ENCODE data around the gene GHDC.
"Not testable (repeated sequence)": the region's sequence is repeated elsewhere in the genome, so short reads cannot be mapped to it uniquely, and the experiment has no call there.

The GHDC gene

DNA sequence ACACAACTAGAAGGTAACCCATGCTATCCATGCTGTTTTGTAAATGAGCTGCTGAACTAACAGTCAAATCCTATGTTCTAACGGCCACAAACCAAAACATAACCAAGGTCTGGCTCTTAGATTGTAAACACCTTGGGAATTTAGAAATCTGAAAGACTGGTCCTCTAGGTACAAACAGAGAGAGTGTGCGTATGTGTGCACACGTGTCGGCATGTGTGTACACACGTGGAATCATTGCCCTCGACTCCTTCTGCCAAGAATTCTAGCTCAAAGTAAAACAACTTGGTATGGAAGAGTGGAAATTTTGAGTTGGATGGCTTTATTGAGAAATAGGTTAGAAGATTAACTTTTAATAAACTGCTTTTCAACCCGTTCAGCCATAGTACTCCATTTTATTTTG is 18.1 kb upstream of the GHDC start:
- H3K18ac ChIP-seq (ENCODE audit: low read length): no peak overlapping the region
- H2BK120ac ChIP-seq (ENCODE audit: low read depth, low read length): no peak overlapping the region
- no peak overlapping the region for H3K4ac ChIP-seq (ENCODE audit: low read length)
- H4K8ac ChIP-seq (ENCODE audit: low read depth, low read length): no peak overlapping the region
- H3K9ac ChIP-seq (ENCODE audit: low read depth, low read length, poor library complexity): no peak overlapping the region
- H2AK5ac ChIP-seq (ENCODE audit: low read depth, low read length): no peak overlapping the region
- no peak overlapping the region for H2AFZ ChIP-seq (ENCODE audit: low read length)
- no peaks in the 10 kb centered on the region for H3K9me3 ChIP-seq (replicated peaks in 1 of 2; ENCODE audit: control insufficient read depth in 2 of 2, insufficient read depth in 1 of 2, low read depth in 1 of 2, low read length in 2 of 2)
- DNase-seq (ENCODE audit: low spot score): no peak
- no peaks in the 10 kb centered on the region for H3K27me3 ChIP-seq (ENCODE audit: control insufficient read depth in 3 of 3, insufficient read depth in 3 of 3, low read depth in 1 of 3, low read length in 3 of 3)
- no CpG with 5 or more reads among the region's 7 CpGs for WGBS, 2 donors (ENCODE audit: extremely low coverage in 2 of 2, insufficient read length in 2 of 2, insufficient replicate concordance in 1 of 2)
- peaks cover 39 to 99% of the 10 kb centered on the region in 2 donors for H3K36me3 ChIP-seq (replicated peaks in 1 of 2; ENCODE audit: control insufficient read depth in 2 of 2, insufficient read depth in 2 of 2, low read length in 2 of 2)
- H2BK5ac ChIP-seq (ENCODE audit: low read length): no peak overlapping the region
- H3K4me3 ChIP-seq (ENCODE audit: low read length in 2 of 2): no peak overlapping the region
- no peaks in the 10 kb centered on the region for H3K79me1 ChIP-seq (ENCODE audit: low read depth, low read length)
- H3K14ac ChIP-seq (ENCODE audit: low read length): no peak overlapping the region
- no peak overlapping the region for H3K27ac ChIP-seq (replicated peaks; ENCODE audit: low read length)
- H3K4me1 ChIP-seq (ENCODE audit: control insufficient read depth in 2 of 2, insufficient read depth in 1 of 2, low read depth in 1 of 2, low read length in 2 of 2): no peaks in the 10 kb centered on the region
- H2BK15ac ChIP-seq (ENCODE audit: low read length): no peak overlapping the region
- no peak overlapping the region for H3K4me2 ChIP-seq (ENCODE audit: insufficient read depth, low read length, poor library complexity, severe bottlenecking)
- H3K23ac ChIP-seq (ENCODE audit: low read depth, low read length, poor library complexity): no peak overlapping the region
- H4K91ac ChIP-seq (ENCODE audit: low read depth, low read length, poor library complexity): no peak overlapping the region
- H2BK12ac ChIP-seq (ENCODE audit: low read length): no peak overlapping the region

DNA sequence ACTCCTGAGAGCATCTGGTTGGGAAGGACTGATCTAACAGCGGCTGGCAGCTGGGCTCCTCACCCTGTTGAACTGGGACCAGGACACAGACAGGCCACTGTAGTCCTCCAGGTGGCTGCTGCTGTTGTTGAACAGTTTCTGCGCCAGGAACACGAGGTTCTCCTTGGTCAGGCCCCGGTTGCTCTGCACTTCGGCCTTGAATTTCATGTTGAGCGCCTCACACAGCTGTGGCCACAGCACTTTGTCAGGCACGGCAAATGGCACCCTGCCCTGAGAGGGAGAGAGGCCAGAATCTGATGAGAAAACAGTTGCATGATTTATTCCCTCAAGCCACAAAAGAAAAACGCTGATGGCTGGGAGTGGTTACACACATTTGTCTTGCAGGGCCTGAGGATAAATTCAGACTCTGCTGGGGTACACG is 17.6 kb upstream of the GHDC start:
- not testable (repeated sequence) for H3K27ac ChIP-seq (replicated peaks; ENCODE audit: low read length); H3K18ac ChIP-seq (ENCODE audit: low read length); H2BK5ac ChIP-seq (ENCODE audit: low read length); H4K8ac ChIP-seq (ENCODE audit: low read depth, low read length); H3K4me1 ChIP-seq (ENCODE audit: control insufficient read depth in 2 of 2, insufficient read depth in 1 of 2, low read depth in 1 of 2, low read length in 2 of 2); H3K9ac ChIP-seq (ENCODE audit: low read depth, low read length, poor library complexity); H3K14ac ChIP-seq (ENCODE audit: low read length); H3K79me1 ChIP-seq (ENCODE audit: low read depth, low read length); H2BK12ac ChIP-seq (ENCODE audit: low read length); H3K4ac ChIP-seq (ENCODE audit: low read length); DNase-seq (ENCODE audit: low spot score); H3K4me2 ChIP-seq (ENCODE audit: insufficient read depth, low read length, poor library complexity, severe bottlenecking); H3K23ac ChIP-seq (ENCODE audit: low read depth, low read length, poor library complexity); H2AFZ ChIP-seq (ENCODE audit: low read length); H2AK5ac ChIP-seq (ENCODE audit: low read depth, low read length); H3K9me3 ChIP-seq (replicated peaks in 1 of 2; ENCODE audit: control insufficient read depth in 2 of 2, insufficient read depth in 1 of 2, low read depth in 1 of 2, low read length in 2 of 2); H2BK15ac ChIP-seq (ENCODE audit: low read length); H2BK120ac ChIP-seq (ENCODE audit: low read depth, low read length); H4K91ac ChIP-seq (ENCODE audit: low read depth, low read length, poor library complexity); H3K4me3 ChIP-seq (ENCODE audit: low read length in 2 of 2); H3K27me3 ChIP-seq (ENCODE audit: control insufficient read depth in 3 of 3, insufficient read depth in 3 of 3, low read depth in 1 of 3, low read length in 3 of 3)
- WGBS, 2 donors (ENCODE audit: extremely low coverage in 2 of 2, insufficient read length in 2 of 2, insufficient replicate concordance in 1 of 2): no CpG with 5 or more reads among the region's 9 CpGs
- peaks cover 38 to 99% of the 10 kb centered on the region in 2 donors for H3K36me3 ChIP-seq (replicated peaks in 1 of 2; ENCODE audit: control insufficient read depth in 2 of 2, insufficient read depth in 2 of 2, low read length in 2 of 2)

DNA sequence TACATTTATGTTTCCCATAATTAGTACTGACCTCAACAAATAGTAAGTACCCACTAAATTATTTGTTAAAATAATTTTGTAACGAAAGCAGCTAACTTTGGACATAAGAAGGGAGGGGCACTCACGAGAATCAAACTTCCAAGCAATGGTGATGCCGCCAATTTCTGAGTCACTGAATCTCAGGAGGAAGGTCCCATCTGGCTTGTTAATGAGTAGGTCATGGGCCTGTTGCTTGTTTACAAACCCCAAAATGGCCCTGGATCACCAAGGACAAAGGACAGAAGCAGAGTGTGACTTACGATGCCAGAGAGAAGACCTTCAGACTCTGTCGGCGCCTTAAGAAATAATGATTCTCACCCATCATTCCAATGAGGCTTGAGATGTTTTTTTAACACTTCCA is 15.8 kb upstream of the GHDC start:
- no peak overlapping the region for H2BK5ac ChIP-seq (ENCODE audit: low read length)
- no CpG with 5 or more reads among the region's 6 CpGs for WGBS, 2 donors (ENCODE audit: extremely low coverage in 2 of 2, insufficient read length in 2 of 2, insufficient replicate concordance in 1 of 2)
- no peaks in the 10 kb centered on the region for H3K27me3 ChIP-seq (ENCODE audit: control insufficient read depth in 3 of 3, insufficient read depth in 3 of 3, low read depth in 1 of 3, low read length in 3 of 3)
- no peak overlapping the region for H2AK5ac ChIP-seq (ENCODE audit: low read depth, low read length)
- no peaks in the 10 kb centered on the region for H3K79me1 ChIP-seq (ENCODE audit: low read depth, low read length)
- no peaks in the 10 kb centered on the region for H3K9me3 ChIP-seq (replicated peaks in 1 of 2; ENCODE audit: control insufficient read depth in 2 of 2, insufficient read depth in 1 of 2, low read depth in 1 of 2, low read length in 2 of 2)
- no peak overlapping the region for H3K27ac ChIP-seq (replicated peaks; ENCODE audit: low read length)
- peaks cover 31 to 99% of the 10 kb centered on the region in 2 donors for H3K36me3 ChIP-seq (replicated peaks in 1 of 2; ENCODE audit: control insufficient read depth in 2 of 2, insufficient read depth in 2 of 2, low read length in 2 of 2)
- no peak overlapping the region for H3K18ac ChIP-seq (ENCODE audit: low read length)
- no peak overlapping the region for H3K9ac ChIP-seq (ENCODE audit: low read depth, low read length, poor library complexity)
- no peak overlapping the region for H3K23ac ChIP-seq (ENCODE audit: low read depth, low read length, poor library complexity)
- H2BK120ac ChIP-seq (ENCODE audit: low read depth, low read length): no peak overlapping the region
- no peak overlapping the region for H3K4me2 ChIP-seq (ENCODE audit: insufficient read depth, low read length, poor library complexity, severe bottlenecking)
- H2AFZ ChIP-seq (ENCODE audit: low read length): no peak overlapping the region
- no peak overlapping the region for H3K4me3 ChIP-seq (ENCODE audit: low read length in 2 of 2)
- no peak overlapping the region for H3K4ac ChIP-seq (ENCODE audit: low read length)
- no peak overlapping the region for H2BK12ac ChIP-seq (ENCODE audit: low read length)
- H3K4me1 ChIP-seq (ENCODE audit: control insufficient read depth in 2 of 2, insufficient read depth in 1 of 2, low read depth in 1 of 2, low read length in 2 of 2): no peaks in the 10 kb centered on the region
- H3K14ac ChIP-seq (ENCODE audit: low read length): no peak overlapping the region
- no peak overlapping the region for H2BK15ac ChIP-seq (ENCODE audit: low read length)
- no peak for DNase-seq (ENCODE audit: low spot score)
- no peak overlapping the region for H4K8ac ChIP-seq (ENCODE audit: low read depth, low read length)
- no peak overlapping the region for H4K91ac ChIP-seq (ENCODE audit: low read depth, low read length, poor library complexity)

DNA sequence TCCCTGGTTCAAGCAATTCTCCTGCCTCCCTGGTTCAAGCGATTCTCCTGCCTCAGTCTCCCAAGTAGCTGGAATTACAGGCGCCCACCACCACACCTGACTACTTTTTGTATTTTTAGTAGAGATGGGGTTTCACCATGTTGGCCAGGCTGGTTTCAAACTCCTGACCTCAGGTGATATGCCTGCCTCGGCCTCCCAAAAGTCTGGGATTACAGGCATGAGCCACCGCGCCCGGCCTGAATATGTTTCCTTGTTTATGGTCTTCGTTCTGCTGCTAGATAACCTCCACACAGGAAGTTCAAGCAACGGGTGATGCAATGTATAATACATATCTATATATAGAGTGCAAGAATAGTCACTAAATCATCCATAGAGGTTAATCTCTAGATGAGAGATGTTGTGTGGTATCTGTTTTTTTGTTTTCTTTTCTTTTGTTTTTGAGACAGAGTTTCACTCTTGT is 11.9 kb upstream of the GHDC start:
- not testable (repeated sequence) for H3K4ac ChIP-seq (ENCODE audit: low read length); H2BK5ac ChIP-seq (ENCODE audit: low read length); H3K4me1 ChIP-seq (ENCODE audit: control insufficient read depth in 2 of 2, insufficient read depth in 1 of 2, low read depth in 1 of 2, low read length in 2 of 2); H4K91ac ChIP-seq (ENCODE audit: low read depth, low read length, poor library complexity); H2AK5ac ChIP-seq (ENCODE audit: low read depth, low read length); H3K79me1 ChIP-seq (ENCODE audit: low read depth, low read length); H3K14ac ChIP-seq (ENCODE audit: low read length); H3K27me3 ChIP-seq (ENCODE audit: control insufficient read depth in 3 of 3, insufficient read depth in 3 of 3, low read depth in 1 of 3, low read length in 3 of 3); H2BK120ac ChIP-seq (ENCODE audit: low read depth, low read length); H3K9me3 ChIP-seq (replicated peaks in 1 of 2; ENCODE audit: control insufficient read depth in 2 of 2, insufficient read depth in 1 of 2, low read depth in 1 of 2, low read length in 2 of 2); H3K4me2 ChIP-seq (ENCODE audit: insufficient read depth, low read length, poor library complexity, severe bottlenecking); H3K27ac ChIP-seq (replicated peaks; ENCODE audit: low read length); H2BK15ac ChIP-seq (ENCODE audit: low read length); H2AFZ ChIP-seq (ENCODE audit: low read length); H3K4me3 ChIP-seq (ENCODE audit: low read length in 2 of 2); H2BK12ac ChIP-seq (ENCODE audit: low read length); H3K9ac ChIP-seq (ENCODE audit: low read depth, low read length, poor library complexity); H3K23ac ChIP-seq (ENCODE audit: low read depth, low read length, poor library complexity); H4K8ac ChIP-seq (ENCODE audit: low read depth, low read length); DNase-seq (ENCODE audit: low spot score); H3K18ac ChIP-seq (ENCODE audit: low read length)
- WGBS, 2 donors (ENCODE audit: extremely low coverage in 2 of 2, insufficient read length in 2 of 2, insufficient replicate concordance in 1 of 2): no CpG with 5 or more reads among the region's 8 CpGs
- H3K36me3 ChIP-seq (replicated peaks in 1 of 2; ENCODE audit: control insufficient read depth in 2 of 2, insufficient read depth in 2 of 2, low read length in 2 of 2): peaks cover 40 to 96% of the 10 kb centered on the region in 2 donors
